HepG2 (cell line): ENCODE data around the gene TRAIP. TPM values are rescaled to one million over a fixed set of nuclear protein-coding genes. Genes with fewer than 3 reads are reported as not detected.

Experiments
- CBFB ChIP-seq: sonication (generic); formaldehyde crosslinking; IDR thresholded peaks from 2 replicates; pipeline ENCODE4 v1.4.0; 2020; ENCODE audit warnings: missing genetic modification reagents
- CBX1 ChIP-seq: IDR thresholded peaks from one replicate; pipeline ENCODE4 v1.6.1; 2016; ENCODE audit warnings: antibody characterized with exemption, low read depth
- EED ChIP-seq: sonication (generic); formaldehyde crosslinking; IDR thresholded peaks from 2 replicates; pipeline ENCODE4 v1.5.0; 2020; ENCODE audit warnings: mild to moderate bottlenecking, missing genetic modification reagents
- ELF3 ChIP-seq: IDR thresholded peaks from 2 replicates; pipeline ENCODE4 v1.6.1; 2016; ENCODE audit warnings: missing genetic modification reagents, missing compliant biosample characterization
- HOXA3 ChIP-seq: sonication (generic); formaldehyde crosslinking; IDR thresholded peaks from 2 replicates; pipeline ENCODE4 v1.5.0; 2020; ENCODE audit warnings: missing genetic modification reagents
- HOXA9 ChIP-seq: sonication (generic); formaldehyde crosslinking; IDR thresholded peaks from 2 replicates; pipeline ENCODE4 v1.8.1; 2022; ENCODE audit warnings: missing genetic modification reagents, mild to moderate bottlenecking, moderate library complexity, borderline replicate concordance
- IRF9 ChIP-seq: sonication (generic); formaldehyde crosslinking; IDR thresholded peaks from 2 replicates; pipeline ENCODE4 v1.8.0; 2022; ENCODE audit warnings: missing genetic modification reagents, mild to moderate bottlenecking, borderline replicate concordance
- JUND ChIP-seq: sonication (generic); formaldehyde crosslinking; IDR thresholded peaks from 2 replicates; pipeline ENCODE4 v1.8.0; 2022; ENCODE audit warnings: mild to moderate bottlenecking, missing genetic modification reagents
- KDM5B ChIP-seq: sonication (generic); formaldehyde crosslinking; IDR thresholded peaks from 2 replicates; pipeline ENCODE4 v1.4.0; 2020; ENCODE audit warnings: missing genetic modification reagents, mild to moderate bottlenecking, borderline replicate concordance
- MAFG ChIP-seq: sonication (generic); formaldehyde crosslinking; IDR thresholded peaks from 2 replicates; pipeline ENCODE4 v1.5.1; 2020; ENCODE audit warnings: mild to moderate bottlenecking, missing genetic modification reagents
- MIER2 ChIP-seq: IDR thresholded peaks from 2 replicates; pipeline ENCODE4 v1.6.1; 2016; ENCODE audit warnings: missing biosample characterization, missing genetic modification reagents
- MTF1 ChIP-seq: sonication (generic); formaldehyde crosslinking; IDR thresholded peaks from 2 replicates; pipeline ENCODE4 v1.5.0; 2020; ENCODE audit warnings: missing genetic modification reagents
- MYC ChIP-seq: sonication (generic); formaldehyde crosslinking; IDR thresholded peaks from 2 replicates; pipeline ENCODE4 v1.9.0; 2021; ENCODE audit warnings: missing genetic modification reagents, borderline replicate concordance
- NFYB ChIP-seq: sonication (generic); formaldehyde crosslinking; IDR thresholded peaks from 2 replicates; pipeline ENCODE4 v1.4.0; 2020; ENCODE audit warnings: missing genetic modification reagents
- PHB2 ChIP-seq: fragments of 450-650 bp; IDR thresholded peaks from 2 replicates; pipeline ENCODE4 v1.6.1; 2018; ENCODE audit not compliant: partially characterized antibody
- SCMH1 ChIP-seq: sonication (generic); formaldehyde crosslinking; IDR thresholded peaks from 2 replicates; pipeline ENCODE4 v1.9.0; 2021; ENCODE audit warnings: missing genetic modification reagents, mild to moderate bottlenecking, borderline replicate concordance
- SMARCE1 ChIP-seq: fragments of 450-650 bp; IDR thresholded peaks from 2 replicates; pipeline ENCODE4 v1.6.1; 2017; ENCODE audit warnings: borderline replicate concordance
- THAP7 ChIP-seq: sonication (generic); formaldehyde crosslinking; IDR thresholded peaks from 2 replicates; pipeline ENCODE4 v1.8.1; 2023; ENCODE audit warnings: mild to moderate bottlenecking, missing genetic modification reagents
- XBP1 ChIP-seq: sonication (generic); formaldehyde crosslinking; IDR thresholded peaks from 2 replicates; pipeline ENCODE4 v1.5.0; 2020; ENCODE audit warnings: missing genetic modification reagents
- ZBTB49 ChIP-seq: sonication (generic); formaldehyde crosslinking; IDR thresholded peaks from 2 replicates; pipeline ENCODE4 v1.4.0; 2020; ENCODE audit warnings: missing genetic modification reagents, borderline replicate concordance
- ZHX1 ChIP-seq: sonication (generic); formaldehyde crosslinking; IDR thresholded peaks from 2 replicates; pipeline ENCODE4 v1.8.1; 2022; ENCODE audit warnings: low read depth, mild to moderate bottlenecking, missing genetic modification reagents
- ZKSCAN5 ChIP-seq: sonication (generic); formaldehyde crosslinking; IDR thresholded peaks from 2 replicates; pipeline ENCODE4 v1.5.1; 2020; ENCODE audit warnings: mild to moderate bottlenecking, missing genetic modification reagents
- ZNF264 ChIP-seq: sonication (generic); formaldehyde crosslinking; IDR thresholded peaks from 2 replicates; pipeline ENCODE4 v1.4.0; 2020; ENCODE audit warnings: missing genetic modification reagents
- ZNF34 ChIP-seq: sonication (generic); formaldehyde crosslinking; IDR thresholded peaks from 2 replicates; pipeline ENCODE4 v1.4.0; 2020; ENCODE audit warnings: mild to moderate bottlenecking, missing genetic modification reagents, borderline replicate concordance
- ZNF431 ChIP-seq: sonication (generic); formaldehyde crosslinking; IDR thresholded peaks from 2 replicates; pipeline ENCODE4 v1.9.0; 2022; ENCODE audit warnings: missing genetic modification reagents, low read depth, mild to moderate bottlenecking, borderline replicate concordance
- ZNF616 ChIP-seq: sonication (generic); formaldehyde crosslinking; IDR thresholded peaks from 2 replicates; pipeline ENCODE4 v1.5.0; 2020; ENCODE audit warnings: low read depth, mild to moderate bottlenecking, missing genetic modification reagents
- ZNF629 ChIP-seq: sonication (generic); formaldehyde crosslinking; conservative IDR thresholded peaks from 2 replicates; pipeline ENCODE4 v1.5.0; 2020; ENCODE audit warnings: missing genetic modification reagents
- polyA plus RNA-seq, 8 experiments: library from polyadenylated mRNA; depleted of rRNA in 3 of 8; stranded (reverse) in 7 of 8; unstranded in 1 of 8; fragments of >200 nt; fragmentation: Illumina TruSeq in 4 of 8; extraction: Trizol in 4 of 8; gene quantifications; 2 replicates each; pipeline versions ENCODE4 v1.2.1 to v1.2.3, GENCODE V29; 2011 to 2016; ENCODE audit warnings: low read depth in 4 of 8, missing spikeins in 1 of 8, mixed read lengths in 1 of 8; ENCODE audit not compliant: insufficient read depth in 1 of 8
- total RNA-seq, 5 experiments: library from RNA; depleted of rRNA; stranded (reverse); fragments of >200 nt; fragmentation: Illumina TruSeq; extraction: Trizol; gene quantifications; 2 replicates each; pipeline ENCODE4 v1.2.3, GENCODE V29; 2016; ENCODE audit warnings: low read depth in 1 of 5

Gene TRAIP
- total and polyA plus RNA-seq, 2 of the 13 experiments (the other 11 are each of a cell fraction or from before 2014, with no cell fraction given) = 13.9 to 23.9 TPM

- no peak for TF ChIP-seq ZBTB49 (CRISPR knock-in tag)
- TF ChIP-seq MYC (CRISPR knock-in tag) = no peak
- no peak for TF ChIP-seq MAFG (CRISPR knock-in tag)
- no peak for TF ChIP-seq SMARCE1
- 0 out of 2 replicates have a peak, but pooled peaks have one; percentile 37 for TF ChIP-seq KDM5B (CRISPR knock-in tag)
- peak; percentile 96 for TF ChIP-seq MIER2 (CRISPR knock-in tag)
- no peak for TF ChIP-seq PHB2
- TF ChIP-seq NFYB (CRISPR knock-in tag) = no peak
- TF ChIP-seq IRF9 (CRISPR knock-in tag) = no peak
- no peak for TF ChIP-seq CBFB (CRISPR knock-in tag)
- TF ChIP-seq HOXA9 (CRISPR knock-in tag) = no peak
- TF ChIP-seq ZNF34 = no peak
- no peak for TF ChIP-seq ZNF616 (CRISPR knock-in tag)
- no peak for TF ChIP-seq MTF1
- no peak for TF ChIP-seq ZHX1 (CRISPR knock-in tag)
- no peak for TF ChIP-seq XBP1 (CRISPR knock-in tag)
- no peak for TF ChIP-seq SCMH1 (CRISPR knock-in tag)
- TF ChIP-seq THAP7 (CRISPR knock-in tag) = no peak
- no peak for TF ChIP-seq ELF3 (CRISPR knock-in tag)
- no peak for TF ChIP-seq ZKSCAN5 (CRISPR knock-in tag)
- TF ChIP-seq EED (CRISPR knock-in tag) = no peak
- TF ChIP-seq JUND (CRISPR knock-in tag) = no peak
- TF ChIP-seq ZNF629 (CRISPR knock-in tag) = no peak
- TF ChIP-seq ZNF264 (CRISPR knock-in tag) = no peak
- no peak for TF ChIP-seq ZNF431 (CRISPR knock-in tag)
- TF ChIP-seq HOXA3 (CRISPR knock-in tag) = no peak
- TF ChIP-seq CBX1 = no peak
Measured at GRCh38 chr3:49867871-49868321, 11.5 kb upstream of the TRAIP start (continued).
